Measurements from ENCODE around the gene CAMTA1.
A peak's percentile ranks its signal among the peaks of the same experiment; 100 is the strongest.

Gene CAMTA1

DNA sequence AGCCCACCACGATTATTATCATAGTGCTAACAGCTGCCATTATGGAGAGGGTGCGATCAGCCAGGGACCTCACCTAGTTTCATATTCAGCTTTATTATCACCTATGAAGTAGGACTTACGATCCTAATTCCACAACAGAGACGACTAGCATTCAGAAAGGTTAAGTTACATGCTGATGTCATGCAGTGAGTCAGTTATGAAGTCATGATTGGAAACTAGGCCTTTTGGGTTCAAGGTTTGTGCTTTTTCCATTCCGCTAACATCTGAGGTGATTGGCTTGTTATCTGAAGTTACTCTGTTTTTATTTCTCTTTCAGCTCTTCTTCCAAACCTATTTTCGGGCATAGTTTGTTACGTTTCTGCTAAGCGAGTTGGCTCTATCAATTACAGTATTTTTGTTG lies 251.1 kb downstream of the CAMTA1 start:
- in situ Hi-C loops (cut with MboI; ENCODE audit: low sequenced_read_pairs, unreplicated experiment), result loop anchor here (25.0 kb wide), 1 partner anchor 601 kb away; no protein-coding TSS in a partner anchor
- TF ChIP-seq, protein P1, sequence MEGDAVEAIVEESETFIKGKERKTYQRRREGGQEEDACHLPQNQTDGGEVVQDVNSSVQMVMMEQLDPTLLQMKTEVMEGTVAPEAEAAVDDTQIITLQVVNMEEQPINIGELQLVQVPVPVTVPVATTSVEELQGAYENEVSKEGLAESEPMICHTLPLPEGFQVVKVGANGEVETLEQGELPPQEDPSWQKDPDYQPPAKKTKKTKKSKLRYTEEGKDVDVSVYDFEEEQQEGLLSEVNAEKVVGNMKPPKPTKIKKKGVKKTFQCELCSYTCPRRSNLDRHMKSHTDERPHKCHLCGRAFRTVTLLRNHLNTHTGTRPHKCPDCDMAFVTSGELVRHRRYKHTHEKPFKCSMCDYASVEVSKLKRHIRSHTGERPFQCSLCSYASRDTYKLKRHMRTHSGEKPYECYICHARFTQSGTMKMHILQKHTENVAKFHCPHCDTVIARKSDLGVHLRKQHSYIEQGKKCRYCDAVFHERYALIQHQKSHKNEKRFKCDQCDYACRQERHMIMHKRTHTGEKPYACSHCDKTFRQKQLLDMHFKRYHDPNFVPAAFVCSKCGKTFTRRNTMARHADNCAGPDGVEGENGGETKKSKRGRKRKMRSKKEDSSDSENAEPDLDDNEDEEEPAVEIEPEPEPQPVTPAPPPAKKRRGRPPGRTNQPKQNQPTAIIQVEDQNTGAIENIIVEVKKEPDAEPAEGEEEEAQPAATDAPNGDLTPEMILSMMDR (IDR thresholded peaks at IDR 0.05; ENCODE audit: borderline replicate concordance, control extremely low read depth, extremely low read depth, insufficient read depth, missing control alignments), result no peak
- no peak for DNase-seq (ENCODE audit: low spot score)

DNA sequence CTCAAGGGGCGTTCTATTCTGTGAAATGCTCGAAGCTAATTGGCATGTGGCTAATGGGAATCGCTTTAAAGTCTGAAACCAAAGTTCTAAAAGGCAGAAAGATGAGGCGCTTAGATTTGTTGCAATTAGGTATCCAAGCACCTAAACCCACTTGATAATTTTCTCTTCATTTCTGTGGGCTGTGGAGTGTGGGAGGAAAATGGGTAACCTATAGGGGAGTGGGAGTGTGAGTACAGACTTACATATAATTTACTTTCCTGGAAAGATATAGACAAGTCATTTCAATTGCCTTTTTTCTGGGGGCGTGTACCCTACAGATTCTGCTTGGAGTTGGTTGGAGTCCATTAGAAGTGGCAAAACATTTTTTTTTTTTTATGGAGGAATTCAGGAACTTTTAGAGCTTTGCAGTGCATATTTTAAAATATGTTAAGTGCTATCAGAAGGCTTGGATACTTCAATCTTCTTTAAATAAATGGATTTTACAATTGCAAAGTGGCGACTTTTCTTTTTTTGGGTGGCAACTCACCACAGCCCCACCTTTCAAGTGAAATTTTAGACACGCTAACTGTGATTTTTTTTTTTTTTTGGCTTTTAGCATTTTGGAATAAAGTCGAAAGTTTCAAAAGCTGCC lies 254.5 kb downstream of the CAMTA1 start:
- in situ Hi-C loops (cut with MboI; ENCODE audit: low sequenced_read_pairs, unreplicated experiment), result loop anchor here (25.0 kb wide), 1 partner anchor 598 kb away; no protein-coding TSS in a partner anchor
- TF ChIP-seq, protein P1 (IDR thresholded peaks at IDR 0.05; ENCODE audit: borderline replicate concordance, control extremely low read depth, extremely low read depth, insufficient read depth, missing control alignments), result no peak
- DNase-seq (ENCODE audit: low spot score), result no peak

DNA sequence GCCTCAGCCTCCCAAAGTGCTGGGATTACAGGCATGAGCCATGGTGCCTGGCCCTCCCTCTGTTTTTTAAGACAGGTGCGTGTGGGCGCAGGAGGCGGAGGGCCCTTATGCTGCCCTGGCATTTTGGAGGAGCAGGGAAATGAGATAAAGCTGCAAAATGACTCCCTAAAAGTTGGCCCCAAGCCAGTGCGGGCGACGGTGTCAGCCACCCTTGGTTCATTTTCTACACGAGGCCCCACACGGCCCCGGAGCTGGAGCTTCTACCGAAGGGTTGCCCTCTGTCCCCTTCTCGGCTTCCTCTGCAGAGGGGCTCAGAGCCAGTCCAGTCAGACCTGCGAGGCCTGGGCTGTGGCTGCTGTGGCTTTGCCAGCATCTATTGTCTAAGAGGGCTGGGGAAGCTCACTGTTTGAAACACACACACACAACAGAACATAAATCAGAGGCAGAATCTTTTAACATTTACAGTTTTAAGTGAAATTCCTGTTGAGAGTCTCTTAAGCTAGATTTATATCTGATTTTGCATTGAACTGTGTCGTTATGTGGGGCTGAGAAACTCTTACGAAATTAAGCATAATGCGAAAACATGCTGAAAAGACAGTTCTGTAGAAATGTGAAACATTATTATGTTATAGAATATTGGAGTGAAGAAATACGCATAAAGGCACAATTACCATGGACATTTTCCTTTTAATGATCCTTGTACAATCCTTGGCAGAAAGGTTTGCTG lies 255.9 kb downstream of the CAMTA1 start:
- no peak for DNase-seq (ENCODE audit: low spot score)
- in situ Hi-C loops (cut with MboI; ENCODE audit: low sequenced_read_pairs, unreplicated experiment), result loop anchor here (25.0 kb wide), 1 partner anchor 596 kb away; no protein-coding TSS in a partner anchor
- TF ChIP-seq, protein P1 (IDR thresholded peaks at IDR 0.05; ENCODE audit: borderline replicate concordance, control extremely low read depth, extremely low read depth, insufficient read depth, missing control alignments), result no peak

DNA sequence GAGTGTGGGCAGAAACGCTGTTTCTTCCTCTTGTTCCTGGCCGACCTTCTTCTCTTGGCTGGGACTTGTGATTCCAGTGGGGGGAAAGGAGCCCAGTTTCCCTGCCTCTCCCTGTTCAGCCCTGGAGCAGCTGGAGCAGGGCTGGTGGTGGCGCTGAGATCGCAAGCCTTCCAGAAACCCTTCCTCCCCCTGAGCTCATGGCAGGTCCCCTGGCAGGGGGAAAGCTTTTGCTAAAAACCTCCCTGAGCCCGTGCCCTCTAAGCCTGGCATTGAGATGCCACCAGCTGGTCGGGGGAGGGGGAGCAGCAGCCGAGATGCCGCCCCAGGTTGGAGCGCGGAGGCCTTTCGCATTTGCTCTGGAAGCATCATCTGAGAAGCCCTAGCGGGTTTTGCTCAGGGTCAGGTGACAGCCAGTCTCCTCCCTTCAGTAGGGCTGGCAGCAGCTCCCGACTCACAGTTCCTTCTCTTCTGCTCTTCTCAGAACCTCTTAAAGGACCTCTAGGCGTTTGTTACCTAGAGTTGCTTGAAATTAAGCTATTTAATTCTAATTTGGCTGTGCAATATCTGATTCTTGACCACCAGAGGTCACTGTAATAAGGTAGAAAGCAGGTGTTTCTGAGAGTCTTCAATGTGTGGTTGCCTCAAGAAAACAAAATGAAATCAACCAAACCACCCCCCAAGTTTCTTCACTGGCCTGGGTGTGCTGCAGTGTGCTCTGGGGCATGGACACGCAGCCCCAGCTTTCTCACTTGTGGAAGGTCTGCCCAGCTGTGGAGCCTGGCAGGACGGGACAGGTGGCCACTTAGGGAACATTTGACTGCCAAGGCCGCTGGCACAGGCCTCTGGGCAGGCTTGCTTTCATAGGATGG lies 257.3 kb downstream of the CAMTA1 start:
- TF ChIP-seq, protein P1 (IDR thresholded peaks at IDR 0.05; ENCODE audit: borderline replicate concordance, control extremely low read depth, extremely low read depth, insufficient read depth, missing control alignments), result peak; percentile 33
- in situ Hi-C loops (cut with MboI; ENCODE audit: low sequenced_read_pairs, unreplicated experiment), result loop anchor here (25.0 kb wide), 1 partner anchor 595 kb away; no protein-coding TSS in a partner anchor
- peak; percentile 79 for DNase-seq (ENCODE audit: low spot score)

DNA sequence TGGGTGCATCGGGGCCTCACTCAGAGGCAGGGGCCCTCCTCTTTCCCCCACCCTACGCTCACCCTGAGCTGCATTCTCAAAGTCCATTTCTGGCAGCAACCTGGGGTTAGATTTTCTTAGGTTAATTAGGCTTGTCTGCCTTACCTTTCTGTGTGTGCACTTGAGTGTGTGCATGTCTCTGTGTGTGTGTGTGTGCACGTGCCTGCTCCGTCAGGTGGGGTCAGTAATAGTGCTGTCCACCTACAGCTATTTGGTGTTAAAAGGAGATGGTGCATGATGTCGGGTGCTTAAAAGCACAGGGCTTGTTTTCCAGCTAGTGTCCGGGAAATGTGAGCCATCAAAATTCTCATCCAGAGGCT lies 257.9 kb downstream of the CAMTA1 start:
- in situ Hi-C loops (cut with MboI; ENCODE audit: low sequenced_read_pairs, unreplicated experiment), result loop anchor here (25.0 kb wide), 1 partner anchor 594 kb away; no protein-coding TSS in a partner anchor
- no peak for DNase-seq (ENCODE audit: low spot score)
- TF ChIP-seq, protein P1 (IDR thresholded peaks at IDR 0.05; ENCODE audit: borderline replicate concordance, control extremely low read depth, extremely low read depth, insufficient read depth, missing control alignments), result no peak
